A673 (cell line): ENCODE measurements around the gene PCK1. TPM values are rescaled to one million over a fixed set of nuclear protein-coding genes. Genes with fewer than 3 reads are reported as not detected.

Source experiments
- BruUV-seq: library from RNA; stranded (reverse); fragments of 400-500 nt; replicated peaks from 2 replicates; lab custom pipeline; 2021; lab: Mats Ljungman, UMichigan
- CTCF ChIA-PET: fragments of 300-600 bp; sonication (Branson Sonifier 250); formaldehyde crosslinking; loops from one replicate; lab custom pipeline; 2022; ENCODE audit warnings: antibody characterized with exemption; lab: Charles Lee
- POLR2A ChIA-PET: fragments of 300-600 bp; sonication (Branson Sonifier 250); formaldehyde crosslinking; loops from one replicate; lab custom pipeline; 2022; ENCODE audit warnings: antibody characterized with exemption; ENCODE audit not compliant: low non-redundant PET; lab: Charles Lee
- DNase-seq: peaks from one replicate; pipeline ENCODE4 v3.0.0-alpha.2; 2015; ENCODE audit warnings: low spot score
- H3K27ac ChIP-seq: fragments of 200-600 bp; sonication (generic); 2 replicates; pipeline ENCODE4 v1.5.1; 2016; ENCODE audit warnings: mixed run types, low read depth, mild to moderate bottlenecking, mixed read lengths, antibody characterized with exemption, low read length; ENCODE audit not compliant: poor library complexity, severe bottlenecking
- H3K27me3 ChIP-seq: fragments of 200-600 bp; sonication (generic); replicated peaks from 2 replicates; pipeline ENCODE4 v1.6.1; 2017; ENCODE audit warnings: mixed run types, low read depth, mild to moderate bottlenecking, mixed read lengths, antibody characterized with exemption, low read length; ENCODE audit not compliant: insufficient read depth, poor library complexity
- H3K36me3 ChIP-seq: fragments of 200-600 bp; sonication (generic); 2 replicates; pipeline ENCODE4 v1.6.1; 2016; ENCODE audit warnings: mixed run types, mild to moderate bottlenecking, mixed read lengths, antibody characterized with exemption, low read length; ENCODE audit not compliant: insufficient read depth, poor library complexity, severe bottlenecking
- H3K4me1 ChIP-seq: fragments of 200-600 bp; sonication (generic); 2 replicates; pipeline ENCODE4 v1.6.1; 2017; ENCODE audit warnings: mixed run types, mild to moderate bottlenecking, mixed read lengths, antibody characterized with exemption, low read length; ENCODE audit not compliant: insufficient read depth, poor library complexity, severe bottlenecking
- H3K4me3 ChIP-seq: fragments of 200-600 bp; sonication (generic); 2 replicates; pipeline ENCODE4 v1.5.1; 2016; ENCODE audit warnings: low read depth, mixed run types, mild to moderate bottlenecking, mixed read lengths, low read length; ENCODE audit not compliant: poor library complexity, severe bottlenecking
- H3K9me3 ChIP-seq: fragments of 200-600 bp; sonication (generic); 2 replicates; pipeline ENCODE4 v1.6.1; 2016; ENCODE audit warnings: mixed run types, low read depth, mild to moderate bottlenecking, mixed read lengths, antibody characterized with exemption, low read length; ENCODE audit not compliant: poor library complexity, severe bottlenecking
- EZH2 ChIP-seq: fragments of 200-600 bp; sonication (generic); IDR thresholded peaks from 2 replicates; pipeline ENCODE4 v1.6.1; 2017; ENCODE audit warnings: borderline replicate concordance, low read depth, mild to moderate bottlenecking, mixed read lengths, antibody characterized with exemption, low read length; ENCODE audit not compliant: poor library complexity, severe bottlenecking
- intact Hi-C: fragments of 100-400 bp; cut with micrococcal nuclease; formaldehyde crosslinking; loops from one replicate; pipeline ENCODE4 v1.10.0; 2022; ENCODE audit not compliant: unreplicated experiment
- total RNA-seq: library from RNA; stranded (reverse); gene quantifications from 2 replicates; pipeline ENCODE4 v1.2.3, GENCODE V29; 2021
- TF ChIP-seq, protein P1 (sequence below): fragments of 300-800, 200-600 bp; sonication (generic); conservative IDR thresholded peaks from 2 replicates; pipeline ENCODE4 v1.5.1; 2017; ENCODE audit warnings: low read depth, mild to moderate bottlenecking, antibody characterized with exemption, low read length, moderate library complexity, mixed read lengths

The PCK1 gene
- total RNA-seq, 1 experiment from 2014 or later: not detected

DNA sequence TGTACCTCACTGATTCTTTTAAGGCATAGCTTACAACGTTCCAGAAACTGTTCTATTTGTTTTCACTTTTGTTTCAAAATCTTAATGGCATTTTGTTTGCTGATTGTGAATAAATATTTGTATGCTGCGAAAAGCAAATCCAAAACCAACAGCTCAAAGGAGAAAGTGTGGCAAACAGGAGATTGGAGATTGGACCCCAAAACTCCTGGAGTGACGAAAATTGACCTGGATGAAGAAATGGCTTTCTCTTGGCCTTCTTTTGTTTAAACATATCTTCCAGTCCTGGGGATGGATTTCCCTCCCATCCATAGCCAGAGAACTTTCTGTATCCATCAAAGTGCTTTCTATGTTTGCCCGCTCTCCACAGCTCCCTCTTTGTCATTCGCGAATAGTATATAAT, 33.2 kb upstream of the PCK1 start:
- H3K9me3 ChIP-seq: no peaks in the 10 kb centered on the region
- no TSS peak for BruUV-seq
- H3K4me3 ChIP-seq: no peak overlapping the region
- ChIA-PET POLR2A (no interaction called here), CTCF (interaction anchor here (0.5 kb wide), 1 partner anchor 631 kb away, joined by 5 read pairs; no protein-coding TSS in a partner anchor)
- no peak for DNase-seq
- H3K27me3 ChIP-seq: no peaks in the 10 kb centered on the region
- TF ChIP-seq EZH2: no peak
- TF ChIP-seq, protein P1, sequence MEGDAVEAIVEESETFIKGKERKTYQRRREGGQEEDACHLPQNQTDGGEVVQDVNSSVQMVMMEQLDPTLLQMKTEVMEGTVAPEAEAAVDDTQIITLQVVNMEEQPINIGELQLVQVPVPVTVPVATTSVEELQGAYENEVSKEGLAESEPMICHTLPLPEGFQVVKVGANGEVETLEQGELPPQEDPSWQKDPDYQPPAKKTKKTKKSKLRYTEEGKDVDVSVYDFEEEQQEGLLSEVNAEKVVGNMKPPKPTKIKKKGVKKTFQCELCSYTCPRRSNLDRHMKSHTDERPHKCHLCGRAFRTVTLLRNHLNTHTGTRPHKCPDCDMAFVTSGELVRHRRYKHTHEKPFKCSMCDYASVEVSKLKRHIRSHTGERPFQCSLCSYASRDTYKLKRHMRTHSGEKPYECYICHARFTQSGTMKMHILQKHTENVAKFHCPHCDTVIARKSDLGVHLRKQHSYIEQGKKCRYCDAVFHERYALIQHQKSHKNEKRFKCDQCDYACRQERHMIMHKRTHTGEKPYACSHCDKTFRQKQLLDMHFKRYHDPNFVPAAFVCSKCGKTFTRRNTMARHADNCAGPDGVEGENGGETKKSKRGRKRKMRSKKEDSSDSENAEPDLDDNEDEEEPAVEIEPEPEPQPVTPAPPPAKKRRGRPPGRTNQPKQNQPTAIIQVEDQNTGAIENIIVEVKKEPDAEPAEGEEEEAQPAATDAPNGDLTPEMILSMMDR: no peak
- no peaks in the 10 kb centered on the region for H3K4me1 ChIP-seq
- intact Hi-C loops: no loop called here
- no peaks in the 10 kb centered on the region for H3K36me3 ChIP-seq
- no peak overlapping the region for H3K27ac ChIP-seq

DNA sequence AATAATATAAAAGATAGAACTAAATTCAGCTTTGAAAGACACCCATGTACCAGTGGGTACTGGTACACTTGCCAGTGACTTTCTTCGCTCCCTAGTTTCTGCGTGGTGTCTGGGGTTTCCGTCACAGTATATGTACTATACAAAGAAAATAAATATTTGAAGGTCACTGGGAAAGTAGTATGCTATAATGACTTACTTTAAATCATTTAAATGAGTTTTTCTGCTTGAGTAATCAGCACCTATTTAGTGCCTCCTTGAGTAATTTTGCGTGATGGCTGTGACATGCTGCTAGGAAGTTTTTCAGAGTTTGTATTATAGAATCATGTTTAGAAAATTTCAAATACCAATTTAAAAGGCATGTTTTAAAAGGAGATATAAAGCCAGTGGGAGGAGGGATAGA, 32.8 kb upstream of the PCK1 start:
- no peaks in the 10 kb centered on the region for H3K27me3 ChIP-seq
- TF ChIP-seq, protein P1: no peak
- no peak for TF ChIP-seq EZH2
- H3K27ac ChIP-seq: no peak overlapping the region
- DNase-seq: no peak
- CTCF ChIA-PET: no interaction called here
- no peaks in the 10 kb centered on the region for H3K4me1 ChIP-seq
- intact Hi-C loops: no loop called here
- no peaks in the 10 kb centered on the region for H3K36me3 ChIP-seq
- POLR2A ChIA-PET: no interaction called here
- no TSS peak for BruUV-seq
- no peak overlapping the region for H3K4me3 ChIP-seq
- H3K9me3 ChIP-seq: no peaks in the 10 kb centered on the region

DNA sequence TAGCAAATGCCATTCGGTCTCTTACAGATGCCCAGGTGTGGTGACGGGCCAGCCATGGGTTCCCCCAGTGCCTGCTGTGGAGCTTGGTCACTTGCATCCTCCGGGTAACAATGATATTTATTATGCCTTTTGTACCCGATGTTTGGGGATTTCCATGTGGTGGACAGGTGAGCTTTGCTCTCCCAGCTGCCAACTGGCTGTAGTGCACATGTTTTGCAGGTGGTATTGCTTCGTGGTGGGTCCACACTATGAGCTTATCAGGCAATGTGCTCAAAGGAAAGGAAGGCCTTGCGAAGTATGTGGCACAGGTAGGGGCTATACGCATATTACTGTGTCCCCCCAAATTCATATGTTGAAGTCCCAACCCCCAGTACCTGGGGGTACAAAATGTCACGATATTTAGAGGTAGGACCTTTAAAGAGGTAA, 31.7 kb upstream of the PCK1 start:
- Histone ChIP-seq H3K27ac (no peak overlapping the region), H3K27me3 (no peaks in the 10 kb centered on the region), H3K9me3 (no peaks in the 10 kb centered on the region), H3K4me1 (no peaks in the 10 kb centered on the region), H3K36me3 (no peaks in the 10 kb centered on the region), H3K4me3 (no peak overlapping the region)
- TF ChIP-seq EZH2: no peak
- TF ChIP-seq, protein P1: no peak
- ChIA-PET POLR2A (no interaction called here), CTCF (no interaction called here)
- intact Hi-C loops: no loop called here
- DNase-seq: no peak
- no TSS peak for BruUV-seq
